Measurements from ENCODE around the gene SLC9A3.

Gene SLC9A3

GRCh38 chr5:464446-464842, 59.8 kb downstream of the SLC9A3 start:
- ChIA-PET CTCF (interaction anchor here (0.7 kb wide), 1 partner anchor 282 kb away, joined by 3 read pairs; no protein-coding TSS in a partner anchor), POLR2A (ENCODE audit: low non-redundant PET) (no interaction called here)
- DNase-seq (ENCODE audit: low spot score) = no peak
- no peak overlapping the region for H3K27ac ChIP-seq
- TF ChIP-seq CTCF (conservative IDR thresholded peaks at IDR 0.05; ENCODE audit: low read depth) = no peak

GRCh38 chr5:463952-464351, 60.3 kb downstream of the SLC9A3 start:
- no peak for DNase-seq (ENCODE audit: low spot score)

GRCh38 chr5:463301-463700, 60.9 kb downstream of the SLC9A3 start:
- POLR2A ChIA-PET (ENCODE audit: low non-redundant PET) = no interaction called here
- no peak for DNase-seq (ENCODE audit: low spot score)
- CTCF ChIA-PET = no interaction called here
- TF ChIP-seq CTCF (conservative IDR thresholded peaks at IDR 0.05; ENCODE audit: low read depth) = no peak
- H3K27ac ChIP-seq = no peak overlapping the region

More at GRCh38 chr5:463952-464351, 60.3 kb downstream of the SLC9A3 start:
- no peak overlapping the region for H3K27ac ChIP-seq
- CTCF ChIA-PET = interaction anchor here (0.7 kb wide), 1 partner anchor 282 kb away, joined by 3 read pairs; no protein-coding TSS in a partner anchor
- TF ChIP-seq CTCF (conservative IDR thresholded peaks at IDR 0.05; ENCODE audit: low read depth) = no peak
- POLR2A ChIA-PET (ENCODE audit: low non-redundant PET) = no interaction called here

- no peak overlapping the region for H3K27ac ChIP-seq
- CTCF ChIA-PET = no interaction called here
- no peak for TF ChIP-seq CTCF (conservative IDR thresholded peaks at IDR 0.05; ENCODE audit: low read depth)
- DNase-seq (ENCODE audit: low spot score) = no peak
- POLR2A ChIA-PET (ENCODE audit: low non-redundant PET) = no interaction called here
Observed at GRCh38 chr5:462051-462481, 62.2 kb downstream of the SLC9A3 start.

GRCh38 chr5:460273-460625, 64.0 kb downstream of the SLC9A3 start:
- ChIA-PET CTCF (no interaction called here), POLR2A (ENCODE audit: low non-redundant PET) (no interaction called here)
- TF ChIP-seq CTCF (conservative IDR thresholded peaks at IDR 0.05; ENCODE audit: low read depth) = no peak
- no peak for DNase-seq (ENCODE audit: low spot score)
- no peak overlapping the region for H3K27ac ChIP-seq

- peak overlapping the region; percentile 78; the same call in 1 of the 2 replicates for H3K27ac ChIP-seq
- no peak for DNase-seq (ENCODE audit: low spot score)
- ChIA-PET CTCF (no interaction called here), POLR2A (ENCODE audit: low non-redundant PET) (no interaction called here)
- TF ChIP-seq CTCF (conservative IDR thresholded peaks at IDR 0.05; ENCODE audit: low read depth) = no peak
Observed at GRCh38 chr5:459562-460272, 64.5 kb downstream of the SLC9A3 start.

Measured in RWPE1 (cell line).